K562 (cell line): ENCODE data around the gene PEX5L. TPM values are rescaled to one million over a fixed set of nuclear protein-coding genes. Genes with fewer than 3 reads are reported as not detected.

Experiments
- ATAC-seq: fragments of 200-7000 bp; cut with Tn5 transposase; 3 replicates; pipeline ENCODE4 v1.9.1; 2020; ENCODE audit warnings: moderate library complexity
- BruUV-seq: library from RNA; stranded (reverse); fragments of 400-500 nt; replicated peaks from 2 replicates; lab custom pipeline; 2021; lab: Mats Ljungman, UMichigan
- CTCF ChIA-PET: fragments of 300-600 bp; formaldehyde crosslinking; extraction: SDS; loops from one replicate; lab custom pipeline; 2021; ENCODE audit warnings: low intra/inter-chr PET ratio; lab: Yijun Ruan, JAX
- POLR2A ChIA-PET: fragments of 300-600, 350-650 bp; sonication (Branson Sonifier 250); formaldehyde crosslinking; extraction: SDS; loops from one replicate; lab custom pipeline; 2021; ENCODE audit warnings: antibody characterized with exemption, inconsistent platforms; lab: Yijun Ruan, JAX
- DNase-seq, 4 experiments: peaks; one replicate each; pipeline versions ENCODE4 v3.0.0 to v3.0.0-alpha.2; 2011 to 2018; ENCODE audit warnings: low spot score in 3 of 4, mixed read lengths in 3 of 4; ENCODE audit errors: extremely low read depth in 1 of 4
- FAIRE-seq: peaks from 2 replicates; lab custom pipeline; 2011; peaks lifted over from hg19 to GRCh38; lab: Jason Lieb, UNC
- H2AFZ ChIP-seq: 2 replicates; pipeline ENCODE4 v1.6.0; 2011; ENCODE audit warnings: low read depth, low read length, control low read depth, inconsistent platforms
- H3K27ac ChIP-seq: fragments of 200-600 bp; 3 replicates; pipeline ENCODE4 v1.8.0; 2011; ENCODE audit warnings: low read depth, mild to moderate bottlenecking, control low read depth, inconsistent platforms, low read length, moderate library complexity, mixed read lengths; ENCODE audit errors: extremely low read depth
- H3K27me3 ChIP-seq, 2 experiments: fragments of 300-600 bp in 1 of 2; 2 replicates in 1 of 2; 3 replicates in 1 of 2; pipeline versions ENCODE4 v1.6.0 to v1.8.0; 2011; ENCODE audit warnings: inconsistent platforms in 2 of 2, low read length in 2 of 2, mild to moderate bottlenecking in 1 of 2, mixed read lengths in 1 of 2, moderate library complexity in 1 of 2; ENCODE audit not compliant: control insufficient read depth in 2 of 2, insufficient read depth in 2 of 2
- H3K36me3 ChIP-seq: fragments of 300-600 bp; 3 replicates; pipeline ENCODE4 v1.8.0; 2011; ENCODE audit warnings: mild to moderate bottlenecking, low read length, inconsistent platforms; ENCODE audit not compliant: control insufficient read depth, insufficient read depth
- H3K4me1 ChIP-seq, 2 experiments: fragments of 200-600 bp in 1 of 2; replicated peaks in 1 of 2; 2 replicates in 1 of 2; 3 replicates in 1 of 2; pipeline versions ENCODE4 v1.5.1 to v1.8.0; 2011; ENCODE audit warnings: inconsistent platforms in 2 of 2, low read length in 2 of 2, mild to moderate bottlenecking in 1 of 2, mixed read lengths in 1 of 2, moderate library complexity in 1 of 2; ENCODE audit not compliant: control insufficient read depth in 2 of 2, insufficient read depth in 2 of 2
- H3K4me2 ChIP-seq: 2 replicates; pipeline ENCODE4 v1.6.1; 2011; ENCODE audit warnings: low read length, control low read depth, inconsistent platforms, mixed read lengths; ENCODE audit not compliant: insufficient read depth
- H3K4me3 ChIP-seq: fragments of 200-600 bp; sonication (generic), shearing (Covaris generic); 2 replicates; pipeline ENCODE4 v1.5.1; 2016; ENCODE audit warnings: control low read depth, inconsistent platforms
- H3K79me2 ChIP-seq: fragments of 200-600 bp; 3 replicates; pipeline ENCODE4 v1.8.0; 2011; ENCODE audit warnings: low read length, inconsistent platforms; ENCODE audit not compliant: control insufficient read depth, insufficient read depth
- H3K9ac ChIP-seq, 2 experiments: 2 replicates each; pipeline versions ENCODE4 v1.6.0 to v1.6.1; 2011; ENCODE audit warnings: low read depth in 2 of 2, low read length in 2 of 2, control low read depth in 1 of 2, inconsistent platforms in 1 of 2, mild to moderate bottlenecking in 1 of 2, mixed read lengths in 1 of 2; ENCODE audit not compliant: insufficient read depth in 1 of 2
- H3K9me1 ChIP-seq: one replicate; pipeline ENCODE4 v1.6.0; 2011; ENCODE audit warnings: inconsistent platforms, mild to moderate bottlenecking, low read length, moderate library complexity; ENCODE audit not compliant: control insufficient read depth, insufficient read depth
- H3K9me3 ChIP-seq: replicated peaks from 2 replicates; pipeline ENCODE4 v1.5.1; 2011; ENCODE audit warnings: low read depth, low read length, inconsistent platforms; ENCODE audit not compliant: control insufficient read depth, insufficient read depth
- H4K20me1 ChIP-seq: replicated peaks from 2 replicates; pipeline ENCODE4 v1.6.1; 2011; ENCODE audit warnings: low read length, inconsistent platforms, mixed read lengths; ENCODE audit not compliant: control insufficient read depth, insufficient read depth
- CEBPG ChIP-seq, 3 experiments: fragments of 200-800 bp in 1 of 3; sonication (Bioruptor generic) in 1 of 3; sonication (generic) in 1 of 3; formaldehyde crosslinking in 1 of 3; IDR thresholded peaks in 2 of 3; conservative IDR thresholded peaks in 1 of 3; 2 replicates each; pipeline versions ENCODE4 v1.6.1 to v1.8.0; 2016 to 2022; ENCODE audit warnings: missing compliant biosample characterization in 2 of 3, missing genetic modification characterization in 2 of 3, mild to moderate bottlenecking in 1 of 3, missing genetic modification reagents in 1 of 3
- CSDE1 ChIP-seq, 2 experiments: fragments of 450-650 bp; IDR thresholded peaks; 2 replicates each; pipeline ENCODE4 v1.6.1; 2016; ENCODE audit warnings: mild to moderate bottlenecking in 1 of 2
- HDAC1 ChIP-seq, 2 experiments: fragments of 450-650 bp; IDR thresholded peaks; 2 replicates each; pipeline ENCODE4 v1.6.1; 2016 to 2017; ENCODE audit warnings: inconsistent platforms in 1 of 2, mild to moderate bottlenecking in 1 of 2, moderate library complexity in 1 of 2
- HOXB6 ChIP-seq: fragments of 250-450 bp; sonication (Bioruptor Pico); IDR thresholded peaks from 2 replicates; pipeline ENCODE4 v1.5.1; 2022; ENCODE audit warnings: mild to moderate bottlenecking, borderline replicate concordance
- HSF4 ChIP-seq: fragments of 250-450 bp; sonication (Bioruptor Pico); IDR thresholded peaks from 2 replicates; pipeline ENCODE4 v2.1.2; 2022; ENCODE audit warnings: mild to moderate bottlenecking, moderate library complexity, borderline replicate concordance
- KDM1A ChIP-seq, 2 experiments: fragments of 450-650 bp; IDR thresholded peaks; 2 replicates each; pipeline ENCODE4 v1.6.1; 2016; ENCODE audit warnings: mild to moderate bottlenecking in 2 of 2
- KLF1 ChIP-seq: fragments of 450-650 bp; IDR thresholded peaks from 2 replicates; pipeline ENCODE4 v1.6.1; 2016; ENCODE audit warnings: missing genetic modification characterization, missing compliant biosample characterization
- LEF1 ChIP-seq: fragments of 450-650 bp; IDR thresholded peaks from 2 replicates; pipeline ENCODE4 v1.6.1; 2016; ENCODE audit warnings: mild to moderate bottlenecking
- NR2F6 ChIP-seq: fragments of 450-650 bp; formaldehyde crosslinking; IDR thresholded peaks from 2 replicates; pipeline ENCODE4 v1.4.0; 2020; ENCODE audit warnings: mild to moderate bottlenecking
- PCBP2 ChIP-seq: fragments of 200-400 bp; formaldehyde crosslinking; IDR thresholded peaks from 2 replicates; pipeline ENCODE4 v1.6.1; 2018; ENCODE audit warnings: low read length, low read depth, mild to moderate bottlenecking, moderate library complexity; ENCODE audit not compliant: poor library complexity, severe bottlenecking
- POLR2A ChIP-seq: fragments of 450-650 bp; conservative IDR thresholded peaks from 2 replicates; pipeline ENCODE4 v1.6.1; 2016
- RBM17 ChIP-seq: fragments of 200-400 bp; formaldehyde crosslinking; IDR thresholded peaks from 2 replicates; pipeline ENCODE4 v1.6.1; 2017; ENCODE audit warnings: low read depth, mild to moderate bottlenecking, low read length, borderline replicate concordance
- TCF3 ChIP-seq: sonication (generic); formaldehyde crosslinking; IDR thresholded peaks from 2 replicates; pipeline ENCODE4 v1.4.0; 2020; ENCODE audit warnings: mild to moderate bottlenecking, missing genetic modification reagents
- TEAD2 ChIP-seq: fragments of 450-650 bp; IDR thresholded peaks from 2 replicates; pipeline ENCODE4 v1.6.1; 2016; ENCODE audit warnings: missing genetic modification characterization, control low read depth, missing compliant biosample characterization
- ZNF12 ChIP-seq: sonication (generic); formaldehyde crosslinking; IDR thresholded peaks from 2 replicates; pipeline ENCODE4 v1.4.0; 2020; ENCODE audit warnings: mild to moderate bottlenecking, missing genetic modification reagents
- WGBS: fragments of 100-300 bp; shearing (Covaris generic); methylation state at CpG from one replicate; pipeline ENCODE4 v1.1.6; 2016; ENCODE audit warnings: low coverage, mixed read lengths; ENCODE audit not compliant: insufficient coverage; ENCODE audit errors: missing lambda C conversion rate; 5-methylcytosine and 5-hydroxymethylcytosine counted together
- in situ Hi-C: fragments of 300-500 bp; cut with MboI; formaldehyde crosslinking; loops from 4 replicates; pipeline ENCODE4 v1.15.0; 2018; ENCODE audit warnings: inconsistent platforms, mixed read lengths
- intact Hi-C: fragments of 100-400 bp; cut with micrococcal nuclease; formaldehyde crosslinking; loops from 2 replicates; pipeline ENCODE4 v1.14.2; 2022
- polyA plus RNA-seq, 8 experiments: library from polyadenylated mRNA; depleted of rRNA in 4 of 8; stranded (reverse) in 5 of 8; unstranded in 3 of 8; fragments of >200 nt; fragmentation: Nextera tagmentation in 2 of 8; fragmentation: Illumina TruSeq in 1 of 8; extraction: Ambion mirVana in 2 of 8; extraction: Trizol in 1 of 8; gene quantifications; 2 replicates each; pipeline versions ENCODE4 v1.2.1 to v1.2.3, GENCODE V29; 2011 to 2014; ENCODE audit warnings: inconsistent platforms in 1 of 8, missing spikeins in 1 of 8
- total RNA-seq, 7 experiments: library from RNA; depleted of rRNA in 6 of 7; stranded (reverse); fragments of >200 nt in 6 of 7; fragmentation: Illumina TruSeq in 2 of 7; extraction: Trizol in 2 of 7; gene quantifications; 2 replicates each; pipeline versions ENCODE4 v1.2.1 to v1.2.3, GENCODE V29; 2011 to 2021; ENCODE audit warnings: low replicate concordance in 1 of 7

Gene PEX5L
- total and polyA plus RNA-seq, 9 of the 15 experiments (the other 6 are each of a cell fraction or from before 2014, with no cell fraction given): not detected

GRCh38 chr3:179801263-179801662, 235.5 kb downstream of the PEX5L start:
- in situ Hi-C loops: no loop called here
- no peak overlapping the region for H2AFZ ChIP-seq
- FAIRE-seq (no peak), DNase-seq (no peak), ATAC-seq (no peak)
- H3K27ac ChIP-seq: no peak overlapping the region
- intact Hi-C loops: loop anchor here (10.0 kb wide), 1 partner anchor 146 kb away; the partner anchor contains the start of gene USP13
- no peaks in the 10 kb centered on the region for H3K9me1 ChIP-seq
- BruUV-seq: no TSS peak
- ChIA-PET CTCF (no interaction called here), POLR2A (no interaction called here)
- H3K27me3 ChIP-seq: peaks cover 0 to 3% of the 10 kb centered on the region in 2 experiments; a peak in 1 of 5 replicates
- no peaks in the 10 kb centered on the region for H4K20me1 ChIP-seq
- H3K9ac ChIP-seq: no peak overlapping the region
- H3K79me2 ChIP-seq: no peaks in the 10 kb centered on the region
- TF ChIP-seq PCBP2 (no peak), CEBPG (CRISPR knock-in tag; IDR thresholded peaks at IDR 0.05) (no peak), CEBPG (tag; conservative IDR thresholded peaks at IDR 0.05 in 1 of 2, IDR thresholded peaks at IDR 0.05 in 1 of 2) (peak; percentile 29 to 83; a peak in 3 of 4 replicates), KDM1A (IDR thresholded peaks at IDR 0.05) (no peak)
- H3K9me3 ChIP-seq: no peaks in the 10 kb centered on the region
- no peaks in the 10 kb centered on the region for H3K4me1 ChIP-seq
- H3K4me3 ChIP-seq: no peak overlapping the region
- no peaks in the 10 kb centered on the region for H3K36me3 ChIP-seq
- no peak overlapping the region for H3K4me2 ChIP-seq

GRCh38 chr3:179797192-179797591, 239.5 kb downstream of the PEX5L start:
- ATAC-seq: no peak
- Histone ChIP-seq H3K27me3 (no peaks in the 10 kb centered on the region), H3K27ac (no peak overlapping the region), H3K79me2 (no peaks in the 10 kb centered on the region), H3K9me1 (no peaks in the 10 kb centered on the region), H2AFZ (no peak overlapping the region), H3K4me1 (no peaks in the 10 kb centered on the region), H3K9me3 (no peaks in the 10 kb centered on the region), H3K4me2 (no peak overlapping the region), H4K20me1 (no peaks in the 10 kb centered on the region), H3K4me3 (no peak overlapping the region), H3K36me3 (no peaks in the 10 kb centered on the region), H3K9ac (no peak overlapping the region)
- TF ChIP-seq CSDE1 (IDR thresholded peaks at IDR 0.05): no peak
- no peak for TF ChIP-seq RBM17
- no peak for TF ChIP-seq POLR2A
- no peak for TF ChIP-seq HOXB6 (CRISPR knock-in tag)
- TF ChIP-seq TCF3 (CRISPR knock-in tag): no peak
- no peak for TF ChIP-seq HSF4 (CRISPR knock-in tag)
- TF ChIP-seq TEAD2 (tag): no peak
- no peak for TF ChIP-seq LEF1
- no peak for TF ChIP-seq HDAC1 (IDR thresholded peaks at IDR 0.05)
- no peak for TF ChIP-seq KLF1 (tag)
- no peak for TF ChIP-seq ZNF12
- no peak for TF ChIP-seq NR2F6 (CRISPR knock-in tag)
- no peak for DNase-seq
- CTCF ChIA-PET: no interaction called here
- FAIRE-seq: no peak
- WGBS: 0% methylated on average over 1 of the region's 1 CpG
- no TSS peak for BruUV-seq
- in situ Hi-C loops (no loop called here), intact Hi-C loops (no loop called here)
- POLR2A ChIA-PET: no interaction called here
